NB4 (cell line): ENCODE measurements around the gene CCL11.
"Not testable (repeated sequence)": the region's sequence is repeated elsewhere in the genome, so short reads cannot be mapped to it uniquely, and the experiment has no call there.

ENCODE experiments used
- DNase-seq: peaks from one replicate; pipeline ENCODE4 v3.0.0; 2010; ENCODE audit warnings: low read depth
- H3K4me3 ChIP-seq: one replicate; pipeline ENCODE4 v1.5.1; 2011; ENCODE audit warnings: mild to moderate bottlenecking, low read depth, low read length, moderate library complexity
- CTCF ChIP-seq: IDR thresholded peaks from one replicate; pipeline ENCODE4 v1.5.1; 2012; ENCODE audit warnings: low read depth, low read length
- MAX ChIP-seq: IDR thresholded peaks from 2 replicates; pipeline ENCODE4 v1.6.1; 2011; ENCODE audit warnings: low read depth, low read length
- MYC ChIP-seq: IDR thresholded peaks from 2 replicates; pipeline ENCODE4 v1.6.1; 2011; ENCODE audit warnings: low read depth, low read length
- POLR2A ChIP-seq: IDR thresholded peaks from 2 replicates; pipeline ENCODE4 v1.6.1; 2011; ENCODE audit warnings: mild to moderate bottlenecking; ENCODE audit not compliant: insufficient read length; ENCODE audit errors: extremely low read depth

Gene CCL11

GRCh38 chr17:34313164-34313563 lies 27.6 kb downstream of the CCL11 start:
- no peak overlapping the region for H3K4me3 ChIP-seq
- TF ChIP-seq POLR2A (no peak), CTCF (no peak), MAX (no peak), MYC (no peak)
- no peak for DNase-seq

- no peak overlapping the region for H3K4me3 ChIP-seq
- DNase-seq: peak; percentile 50
- TF ChIP-seq POLR2A (no peak), CTCF (no peak), MAX (no peak), MYC (no peak)
Observed at GRCh38 chr17:34314279-34314678, 28.7 kb downstream of the CCL11 start.

- TF ChIP-seq CTCF (peak; percentile 3), MAX (no peak), POLR2A (no peak), MYC (no peak)
- no peak overlapping the region for H3K4me3 ChIP-seq
- peak; percentile 35 for DNase-seq
Observed at GRCh38 chr17:34318474-34318873, 32.9 kb downstream of the CCL11 start.

GRCh38 chr17:34319039-34319483 lies 33.5 kb downstream of the CCL11 start, which contains the start of gene CCL8:
CCL8 (plus strand) TSS chr17:34319435; CDS start chr17:34319502, 67 bp downstream.
- no peak within 1 kb of the TSS for H3K4me3 ChIP-seq
- DNase-seq: no peak
- TF ChIP-seq POLR2A: no peak
- TF ChIP-seq CTCF: no peak
- no peak for TF ChIP-seq MAX
- no peak for TF ChIP-seq MYC

GRCh38 chr17:34321964-34322363 lies 36.4 kb downstream of the CCL11 start:
- H3K4me3 ChIP-seq: no peak overlapping the region
- TF ChIP-seq MAX (no peak), POLR2A (no peak), CTCF (no peak), MYC (no peak)
- no peak for DNase-seq

GRCh38 chr17:34327580-34327979 lies 42.0 kb downstream of the CCL11 start:
- DNase-seq: peak; percentile 23
- H3K4me3 ChIP-seq: not testable (repeated sequence)
